HL-60 (cell line): ENCODE data around the gene LRRC38.
A peak's percentile ranks its signal among the peaks of the same experiment; 100 is the strongest.

Source experiments
- DNase-seq, 2 experiments: peaks; one replicate each; pipeline ENCODE4 v3.0.0-alpha.2; 2010 to 2020; ENCODE audit warnings: low read depth in 1 of 2, low spot score in 1 of 2
- H3K27ac ChIP-seq: fragments of 250-450 bp; sonication (Bioruptor Pico); replicated peaks from 2 replicates; pipeline ENCODE4 v1.5.1; 2020; ENCODE audit warnings: mild to moderate bottlenecking, moderate library complexity
- H3K27me3 ChIP-seq: fragments of 250-450 bp; sonication (Bioruptor Pico); 2 replicates; pipeline ENCODE4 v1.5.1; 2021; ENCODE audit warnings: mild to moderate bottlenecking, moderate library complexity; ENCODE audit not compliant: insufficient read depth, poor library complexity, severe bottlenecking
- H3K4me3 ChIP-seq: replicated peaks from 2 replicates; pipeline ENCODE4 v1.5.1; 2011; ENCODE audit warnings: mild to moderate bottlenecking, control low read depth, low read length; ENCODE audit not compliant: insufficient read depth
- CTCF ChIP-seq: IDR thresholded peaks from one replicate; pipeline ENCODE4 v1.5.1; 2011; ENCODE audit warnings: low read length, control low read depth, inconsistent platforms; ENCODE audit not compliant: insufficient read depth
- GABPA ChIP-seq: IDR thresholded peaks from 2 replicates; pipeline ENCODE4 v1.6.1; 2012; ENCODE audit warnings: low read depth
- POLR2AphosphoS5 ChIP-seq: IDR thresholded peaks from 2 replicates; pipeline ENCODE4 v1.6.1; 2012; ENCODE audit warnings: low read depth
- SPI1 ChIP-seq: IDR thresholded peaks from 2 replicates; pipeline ENCODE4 v1.6.1; 2012; ENCODE audit warnings: low read depth, mild to moderate bottlenecking, borderline replicate concordance
- TF ChIP-seq, protein P1 (sequence below): IDR thresholded peaks from 2 replicates; pipeline ENCODE4 v1.6.1; 2012; ENCODE audit warnings: low read depth; ENCODE audit not compliant: insufficient replicate concordance

The LRRC38 gene

DNA sequence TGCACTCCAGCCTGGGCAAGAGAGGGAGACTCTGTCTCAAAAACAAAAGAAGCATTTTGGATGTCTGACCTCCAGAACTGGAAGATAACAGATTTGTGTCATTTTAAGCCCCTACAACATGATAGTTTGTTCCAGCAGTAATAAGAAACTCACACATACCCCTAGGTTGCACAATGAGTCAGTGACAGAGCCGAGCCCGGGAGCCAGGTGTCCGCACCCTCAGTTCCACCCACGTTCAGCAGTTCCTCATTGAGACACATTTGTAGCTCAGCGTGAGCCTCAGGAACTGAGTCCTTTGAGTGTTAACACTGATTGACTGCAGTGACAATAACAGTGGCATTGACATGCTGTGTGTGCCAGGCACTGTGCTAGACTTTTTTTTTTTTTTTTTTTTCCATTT is 19.8 kb downstream of the LRRC38 start:
- no peak overlapping the region for H3K4me3 ChIP-seq
- no peak overlapping the region for H3K27ac ChIP-seq
- 0 out of 2 replicates have a peak, but pooled peaks have one; percentile 28 for TF ChIP-seq SPI1
- TF ChIP-seq, protein P1, sequence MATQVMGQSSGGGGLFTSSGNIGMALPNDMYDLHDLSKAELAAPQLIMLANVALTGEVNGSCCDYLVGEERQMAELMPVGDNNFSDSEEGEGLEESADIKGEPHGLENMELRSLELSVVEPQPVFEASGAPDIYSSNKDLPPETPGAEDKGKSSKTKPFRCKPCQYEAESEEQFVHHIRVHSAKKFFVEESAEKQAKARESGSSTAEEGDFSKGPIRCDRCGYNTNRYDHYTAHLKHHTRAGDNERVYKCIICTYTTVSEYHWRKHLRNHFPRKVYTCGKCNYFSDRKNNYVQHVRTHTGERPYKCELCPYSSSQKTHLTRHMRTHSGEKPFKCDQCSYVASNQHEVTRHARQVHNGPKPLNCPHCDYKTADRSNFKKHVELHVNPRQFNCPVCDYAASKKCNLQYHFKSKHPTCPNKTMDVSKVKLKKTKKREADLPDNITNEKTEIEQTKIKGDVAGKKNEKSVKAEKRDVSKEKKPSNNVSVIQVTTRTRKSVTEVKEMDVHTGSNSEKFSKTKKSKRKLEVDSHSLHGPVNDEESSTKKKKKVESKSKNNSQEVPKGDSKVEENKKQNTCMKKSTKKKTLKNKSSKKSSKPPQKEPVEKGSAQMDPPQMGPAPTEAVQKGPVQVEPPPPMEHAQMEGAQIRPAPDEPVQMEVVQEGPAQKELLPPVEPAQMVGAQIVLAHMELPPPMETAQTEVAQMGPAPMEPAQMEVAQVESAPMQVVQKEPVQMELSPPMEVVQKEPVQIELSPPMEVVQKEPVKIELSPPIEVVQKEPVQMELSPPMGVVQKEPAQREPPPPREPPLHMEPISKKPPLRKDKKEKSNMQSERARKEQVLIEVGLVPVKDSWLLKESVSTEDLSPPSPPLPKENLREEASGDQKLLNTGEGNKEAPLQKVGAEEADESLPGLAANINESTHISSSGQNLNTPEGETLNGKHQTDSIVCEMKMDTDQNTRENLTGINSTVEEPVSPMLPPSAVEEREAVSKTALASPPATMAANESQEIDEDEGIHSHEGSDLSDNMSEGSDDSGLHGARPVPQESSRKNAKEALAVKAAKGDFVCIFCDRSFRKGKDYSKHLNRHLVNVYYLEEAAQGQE: no peak
- peaks cover 3% of the 10 kb centered on the region for H3K27me3 ChIP-seq
- peak in 1 of 2 experiments; percentile 14 for DNase-seq

DNA sequence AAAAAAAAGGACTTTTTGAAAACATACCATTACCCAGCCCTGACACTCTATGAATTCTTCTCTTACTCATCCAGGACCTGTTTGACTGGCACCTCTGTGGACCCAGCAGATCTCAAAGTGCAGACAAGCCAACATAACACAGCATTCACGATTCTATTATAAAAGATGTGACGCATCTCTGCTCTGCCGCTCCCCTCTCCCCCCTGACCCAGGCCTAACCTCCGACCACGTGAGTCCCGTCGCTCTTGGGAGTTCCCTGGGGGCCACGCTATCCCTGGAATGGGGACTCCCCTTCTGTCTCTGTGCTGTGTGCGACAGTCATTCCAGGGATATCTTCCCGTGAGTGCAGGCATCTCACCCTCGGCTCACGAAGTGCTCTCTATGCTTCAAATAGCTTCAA is 21.1 kb downstream of the LRRC38 start:
- Histone ChIP-seq H3K27ac (no peak overlapping the region), H3K27me3 (peaks cover 3% of the 10 kb centered on the region), H3K4me3 (no peak overlapping the region)
- TF ChIP-seq SPI1 (no peak), POLR2AphosphoS5 (no peak), CTCF (no peak), GABPA (no peak)
- TF ChIP-seq, protein P1: no peak
- no peak for DNase-seq

- Histone ChIP-seq H3K27me3 (peaks cover 3% of the 10 kb centered on the region), H3K27ac (no peak overlapping the region), H3K4me3 (no peak overlapping the region)
- DNase-seq: no peak
- TF ChIP-seq POLR2AphosphoS5: no peak
- TF ChIP-seq, protein P1: no peak
- TF ChIP-seq GABPA: no peak
- TF ChIP-seq CTCF: no peak
- no peak for TF ChIP-seq SPI1
Observed at GRCh38 chr1:13487957-13488356, 25.8 kb downstream of the LRRC38 start.
